ENCODE data around the gene RPS24.

Gene RPS24

GRCh38 chr10:78028438-78029268 lies 5.0 kb upstream of the RPS24 start:
- no peak for DNase-seq

GRCh38 chr10:78029269-78030226 lies 4.1 kb upstream of the RPS24 start, which contains the start of gene POLR3A:
Gene POLR3A, minus strand, starts transcription at chr10:78029515. Its CDS starts 108 bp downstream, at chr10:78029407.
- peak; percentile 99 for DNase-seq

- no peak for DNase-seq
Measured at GRCh38 chr10:78033387-78033636, 351 bp upstream of the RPS24 start.

GRCh38 chr10:78035025-78035424 lies 1.4 kb downstream of the RPS24 start:
- DNase-seq = no peak

- no peak for DNase-seq
Measured at GRCh38 chr10:78035437-78035836, 1.8 kb downstream of the RPS24 start.

- DNase-seq = no peak
Measured at GRCh38 chr10:78035933-78036583, 2.4 kb downstream of the RPS24 start.

- no peak for DNase-seq
Measured at GRCh38 chr10:78038105-78038504, 4.4 kb downstream of the RPS24 start.

GRCh38 chr10:78038791-78039547 lies 5.3 kb downstream of the RPS24 start:
- no peak for DNase-seq

- no peak for DNase-seq
Measured at GRCh38 chr10:78039743-78040142, 6.1 kb downstream of the RPS24 start.

- no peak for DNase-seq
Measured at GRCh38 chr10:78041170-78042057, 7.8 kb downstream of the RPS24 start.

GRCh38 chr10:78042058-78042751 lies 8.5 kb downstream of the RPS24 start:
- DNase-seq = no peak

GRCh38 chr10:78042752-78043104 lies 9.1 kb downstream of the RPS24 start:
- no peak for DNase-seq

- DNase-seq = no peak
Measured at GRCh38 chr10:78044179-78044578, 10.5 kb downstream of the RPS24 start.

- no peak for DNase-seq
Measured at GRCh38 chr10:78044699-78045098, 11.0 kb downstream of the RPS24 start.

- no peak for DNase-seq
Measured at GRCh38 chr10:78045237-78045636, 11.6 kb downstream of the RPS24 start.

- no peak for DNase-seq
Measured at GRCh38 chr10:78045856-78046255, 12.2 kb downstream of the RPS24 start.

GRCh38 chr10:78046711-78047269 lies 13.1 kb downstream of the RPS24 start:
- DNase-seq = no peak

- peak; percentile 83 for DNase-seq
Measured at GRCh38 chr10:78047314-78047891, 13.7 kb downstream of the RPS24 start.

- no peak for DNase-seq
Measured at GRCh38 chr10:78049851-78050250, 16.2 kb downstream of the RPS24 start.

- peak; percentile 80 for DNase-seq
Measured at GRCh38 chr10:78053211-78053868, 19.7 kb downstream of the RPS24 start.

Measured in fibroblast of upper back skin (primary cell).